Stimulated activated CD4-positive, alpha-beta T cell treated with anti-CD3 and anti-CD28 coated beads, Interleukin-12 subunit alpha, Interleukin-12 subunit beta, amount 100 ng/mL, for 48 hours (primary cell): ENCODE results near the gene RPS6KB2.
A peak's percentile ranks its signal among the peaks of the same experiment; 100 is the strongest.

Source experiments
- DNase-seq, 3 donors: peaks; one replicate each; pipeline ENCODE4 v3.0.0-alpha.2; 2020; ENCODE audit warnings: low read depth in 2 of 3, low spot score in 1 of 3

RPS6KB2 gene

DNA sequence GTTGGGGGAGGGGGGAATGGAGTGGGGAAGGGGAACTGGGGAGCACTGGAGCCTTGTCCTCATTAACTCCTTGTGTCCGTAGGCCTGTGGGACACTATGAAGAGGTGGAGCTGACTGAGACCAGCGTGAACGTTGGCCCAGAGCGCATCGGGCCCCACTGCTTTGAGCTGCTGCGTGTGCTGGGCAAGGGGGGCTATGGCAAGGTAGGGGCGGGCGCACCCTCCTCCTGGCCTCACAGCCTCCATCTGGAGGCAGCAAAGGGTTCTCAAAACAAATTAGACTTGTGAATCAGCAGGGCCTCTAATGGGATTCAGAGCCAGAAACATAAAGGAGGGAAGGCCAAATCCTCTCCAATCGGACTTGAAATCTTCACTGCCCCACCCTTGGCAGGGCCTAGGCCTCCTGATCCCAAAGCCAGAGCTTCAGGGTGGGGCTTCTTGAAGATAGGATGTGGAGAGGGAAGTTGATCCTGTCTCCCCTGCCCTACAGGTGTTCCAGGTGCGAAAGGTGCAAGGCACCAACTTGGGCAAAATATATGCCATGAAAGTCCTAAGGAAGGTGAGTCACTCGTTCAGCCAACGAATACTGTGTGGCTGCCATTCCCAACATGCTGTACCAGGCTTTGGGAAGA lies 859 bp downstream of the RPS6KB2 start:
- DNase-seq, result no peak

DNA sequence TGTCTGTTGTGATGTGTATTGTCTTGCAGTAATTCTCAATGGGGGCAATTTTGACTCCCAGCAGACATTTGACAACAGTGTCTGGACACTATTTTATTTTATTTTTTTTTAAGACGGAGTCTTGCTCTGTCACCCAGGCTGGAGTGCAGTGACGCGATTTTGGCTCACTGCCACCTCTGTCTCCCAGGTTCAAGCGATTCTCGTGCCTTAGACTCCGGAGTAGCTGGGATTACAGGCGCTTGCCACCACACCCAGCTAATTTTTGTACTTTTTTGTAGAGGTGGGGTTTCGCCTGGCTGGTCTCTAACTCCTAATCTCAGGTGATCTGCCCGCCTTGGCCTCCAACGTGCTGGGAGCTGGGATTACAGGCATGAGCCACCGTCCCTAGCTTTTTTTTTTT lies 1.4 kb downstream of the RPS6KB2 start:
- no peak for DNase-seq

DNA sequence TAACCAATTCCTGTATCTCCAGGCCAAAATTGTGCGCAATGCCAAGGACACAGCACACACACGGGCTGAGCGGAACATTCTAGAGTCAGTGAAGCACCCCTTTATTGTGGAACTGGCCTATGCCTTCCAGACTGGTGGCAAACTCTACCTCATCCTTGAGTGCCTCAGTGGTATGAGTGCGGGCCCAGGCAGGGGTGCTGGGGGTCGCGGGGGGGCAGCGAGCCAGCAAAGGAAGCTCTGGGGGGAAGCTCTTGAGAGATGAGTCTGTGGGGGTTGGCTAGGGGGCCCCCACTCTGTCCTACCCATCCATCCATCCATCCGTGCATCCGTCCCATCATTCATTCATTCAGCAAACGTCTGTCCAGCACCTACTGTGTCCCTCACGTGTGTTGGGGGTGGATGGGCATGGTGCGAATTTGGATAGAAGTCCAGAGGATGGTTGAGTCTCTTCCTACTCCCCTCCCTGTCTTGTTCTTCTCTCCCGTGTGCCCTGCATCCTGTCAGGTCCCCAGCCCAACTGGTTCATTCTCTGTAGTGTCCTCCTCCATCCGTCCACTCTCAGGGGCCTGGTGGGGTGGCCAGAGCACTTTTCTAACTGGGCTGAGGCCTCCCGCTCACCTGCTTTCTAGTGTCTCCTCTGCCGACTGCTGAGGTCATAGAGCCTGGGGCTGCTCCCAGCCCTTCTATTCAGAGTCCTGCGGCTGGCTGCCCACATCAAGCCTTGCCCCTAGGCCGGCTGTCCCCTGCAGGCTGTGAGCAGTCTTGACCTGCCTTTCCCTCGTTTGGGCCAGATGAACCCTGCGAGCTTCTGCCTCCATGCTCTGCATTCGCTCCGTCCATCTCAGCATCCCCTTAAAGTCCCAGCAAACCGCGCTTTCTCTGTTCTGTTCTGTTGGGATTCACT lies 3.3 kb downstream of the RPS6KB2 start:
- no peak for DNase-seq

DNA sequence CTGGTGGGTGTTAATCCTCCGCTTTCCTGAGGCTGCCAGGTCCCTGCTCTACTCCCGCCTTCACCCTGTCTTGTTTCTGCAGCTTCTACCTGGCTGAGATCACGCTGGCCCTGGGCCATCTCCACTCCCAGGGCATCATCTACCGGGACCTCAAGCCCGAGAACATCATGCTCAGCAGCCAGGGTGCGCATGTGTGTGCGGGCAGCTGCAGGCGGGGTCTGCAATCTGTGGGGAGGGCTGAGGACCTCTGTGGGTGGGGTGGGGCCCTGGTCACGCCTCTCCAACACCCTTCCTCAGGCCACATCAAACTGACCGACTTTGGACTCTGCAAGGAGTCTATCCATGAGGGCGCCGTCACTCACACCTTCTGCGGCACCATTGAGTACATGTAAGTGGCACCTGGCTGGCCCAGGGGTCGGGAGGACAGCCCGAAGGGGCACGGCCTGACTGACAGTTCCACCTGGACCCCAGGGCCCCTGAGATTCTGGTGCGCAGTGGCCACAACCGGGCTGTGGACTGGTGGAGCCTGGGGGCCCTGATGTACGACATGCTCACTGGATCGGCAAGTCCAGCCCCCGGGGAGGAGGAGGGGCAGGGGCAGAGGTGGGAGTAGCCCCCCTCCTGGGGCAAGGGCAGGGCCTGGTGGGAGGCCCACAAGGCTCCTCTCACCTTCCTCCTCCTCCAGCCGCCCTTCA lies 4.5 kb downstream of the RPS6KB2 start:
- DNase-seq, result no peak

DNA sequence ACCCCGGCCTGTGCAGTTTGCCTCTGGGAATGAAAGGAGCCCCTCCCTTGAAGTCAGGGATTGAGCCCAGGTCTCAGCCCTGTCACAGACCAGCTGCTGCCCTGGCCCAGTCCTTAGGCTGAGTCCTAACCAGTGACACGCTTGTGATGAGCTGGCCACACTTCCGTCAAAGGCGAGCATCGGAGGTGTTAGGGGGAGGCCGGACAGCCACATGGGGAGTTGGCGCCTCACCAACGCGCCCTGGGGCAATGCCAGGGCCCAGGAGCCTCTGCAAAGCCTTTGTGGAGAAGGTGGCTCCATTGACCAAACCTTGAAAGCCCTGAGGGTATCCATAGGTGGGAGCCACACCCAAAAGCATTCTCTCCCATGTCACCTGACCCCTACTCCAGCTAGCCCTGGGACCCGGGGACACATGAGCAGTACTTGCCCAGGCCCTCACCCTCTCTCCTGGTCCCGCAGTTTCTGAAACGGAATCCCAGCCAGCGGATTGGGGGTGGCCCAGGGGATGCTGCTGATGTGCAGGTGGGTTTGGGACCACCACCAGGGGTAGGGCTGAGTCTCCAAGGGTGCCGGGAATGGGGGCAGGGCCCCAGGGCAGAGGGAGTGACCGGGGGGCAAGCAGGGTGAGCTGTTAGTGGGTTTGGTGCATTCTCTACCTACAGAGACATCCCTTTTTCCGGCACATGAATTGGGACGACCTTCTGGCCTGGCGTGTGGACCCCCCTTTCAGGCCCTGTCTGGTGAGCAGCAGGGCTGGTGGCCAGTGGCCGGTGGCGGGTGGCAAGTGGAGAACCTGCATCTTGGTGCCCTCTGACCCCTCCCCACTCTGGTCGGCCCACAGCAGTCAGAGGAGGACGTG lies 5.5 kb downstream of the RPS6KB2 start:
- DNase-seq, result no peak

DNA sequence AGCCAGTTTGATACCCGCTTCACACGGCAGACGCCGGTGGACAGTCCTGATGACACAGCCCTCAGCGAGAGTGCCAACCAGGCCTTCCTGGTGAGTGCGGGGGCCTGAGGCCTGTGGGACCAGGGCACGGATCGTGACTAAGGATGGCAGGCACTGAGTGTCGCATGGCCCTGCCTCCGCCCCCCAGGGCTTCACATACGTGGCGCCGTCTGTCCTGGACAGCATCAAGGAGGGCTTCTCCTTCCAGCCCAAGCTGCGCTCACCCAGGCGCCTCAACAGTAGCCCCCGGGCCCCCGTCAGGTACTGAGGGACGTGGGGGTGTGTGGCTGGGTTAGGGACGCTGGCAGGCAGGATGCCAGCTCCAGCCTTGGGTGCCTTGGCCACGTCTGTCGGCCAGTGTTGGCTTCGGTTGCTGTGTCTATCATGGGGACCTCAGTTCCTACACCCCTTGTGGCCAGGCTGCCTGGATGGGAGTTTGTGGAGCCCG lies 6.1 kb downstream of the RPS6KB2 start:
- DNase-seq, result no peak

DNA sequence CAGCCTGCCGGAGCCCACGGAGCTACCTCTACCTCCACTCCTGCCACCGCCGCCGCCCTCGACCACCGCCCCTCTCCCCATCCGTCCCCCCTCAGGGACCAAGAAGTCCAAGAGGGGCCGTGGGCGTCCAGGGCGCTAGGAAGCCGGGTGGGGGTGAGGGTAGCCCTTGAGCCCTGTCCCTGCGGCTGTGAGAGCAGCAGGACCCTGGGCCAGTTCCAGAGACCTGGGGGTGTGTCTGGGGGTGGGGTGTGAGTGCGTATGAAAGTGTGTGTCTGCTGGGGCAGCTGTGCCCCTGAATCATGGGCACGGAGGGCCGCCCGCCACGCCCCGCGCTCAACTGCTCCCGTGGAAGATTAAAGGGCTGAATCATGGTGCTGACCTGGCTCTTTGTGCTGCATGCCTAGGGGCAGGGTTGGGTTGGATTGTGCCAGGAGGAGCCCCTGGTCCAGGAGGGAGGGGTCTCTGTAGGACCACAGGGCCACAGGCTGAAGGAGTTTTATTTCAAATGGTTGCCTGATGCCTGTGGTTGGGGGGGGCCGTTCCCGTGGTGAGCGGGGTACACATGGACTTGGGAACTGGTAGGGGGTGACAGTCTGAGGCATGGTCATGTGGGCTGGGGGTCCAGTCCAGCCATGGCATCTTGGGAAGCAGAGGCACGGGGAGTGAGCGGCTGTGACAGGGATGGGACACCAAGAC lies 6.9 kb downstream of the RPS6KB2 start:
- DNase-seq, result no peak

DNA sequence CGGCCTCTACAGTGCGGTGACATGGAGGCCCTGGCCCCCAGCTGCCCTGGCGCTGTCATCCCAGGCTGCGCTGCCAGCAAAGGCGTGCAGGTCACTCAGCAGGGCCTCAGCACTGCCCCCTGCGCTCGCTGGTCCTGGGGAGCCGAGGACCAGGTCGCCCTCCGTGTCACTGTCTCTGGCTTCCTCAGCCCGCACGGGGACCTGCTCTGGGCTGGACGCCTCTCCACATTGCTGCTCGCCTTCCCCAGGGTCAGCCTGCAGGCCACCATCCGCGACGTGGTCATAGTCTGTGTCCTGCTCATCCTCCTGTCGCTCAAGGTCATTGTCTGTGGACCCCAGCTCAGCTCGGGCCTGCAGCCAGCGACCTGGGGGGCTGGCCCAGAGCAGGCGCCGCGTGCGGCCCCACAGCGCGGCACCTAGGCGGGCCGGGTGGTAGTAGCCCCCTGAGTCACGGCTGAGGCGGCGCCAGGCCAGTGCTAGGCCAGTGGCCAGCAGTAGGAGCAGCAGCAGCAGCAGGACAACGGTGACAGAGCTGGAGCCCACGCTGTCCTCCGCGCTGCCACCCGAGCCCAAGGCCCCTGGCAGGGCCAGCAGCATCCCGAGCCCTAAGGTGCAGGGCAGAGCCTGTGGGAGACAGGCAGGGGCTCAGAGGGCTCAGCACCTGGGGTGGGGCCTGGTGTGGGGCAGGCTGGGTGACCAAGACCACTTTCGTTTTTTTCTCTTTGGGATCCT lies 7.6 kb downstream of the RPS6KB2 start:
- no peak for DNase-seq

DNA sequence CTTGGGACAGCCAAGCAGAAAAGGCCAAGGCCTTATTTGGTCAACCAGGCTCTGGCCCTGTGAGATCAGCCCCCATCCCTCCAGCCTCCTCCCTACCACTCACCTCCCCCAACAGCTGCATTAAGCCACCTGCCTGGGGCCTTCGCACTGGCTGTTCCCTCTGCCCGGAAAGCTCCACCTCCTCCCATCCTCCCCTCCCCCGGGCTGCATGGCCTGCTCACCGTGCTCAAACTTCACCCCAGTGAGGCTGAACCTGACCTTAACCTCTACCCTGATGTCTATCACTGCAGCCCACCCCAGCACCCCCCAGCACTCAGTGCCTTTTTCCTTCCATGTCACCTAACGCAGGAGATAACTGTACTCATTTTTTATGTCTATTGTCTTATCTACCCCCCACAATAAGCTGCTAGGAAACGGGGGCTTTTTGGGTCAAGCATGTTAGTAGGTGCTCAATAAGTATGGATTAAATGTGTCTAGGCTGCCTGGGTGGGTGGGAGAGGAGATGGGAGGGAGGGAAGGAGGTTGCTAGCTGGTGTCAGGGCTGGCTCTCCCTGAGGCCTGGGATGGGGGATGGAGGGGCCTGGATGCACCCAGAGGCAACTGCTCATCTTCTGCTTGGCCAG lies 8.3 kb downstream of the RPS6KB2 start:
- peak; percentile 73 to 80 (median 74) for DNase-seq

DNA sequence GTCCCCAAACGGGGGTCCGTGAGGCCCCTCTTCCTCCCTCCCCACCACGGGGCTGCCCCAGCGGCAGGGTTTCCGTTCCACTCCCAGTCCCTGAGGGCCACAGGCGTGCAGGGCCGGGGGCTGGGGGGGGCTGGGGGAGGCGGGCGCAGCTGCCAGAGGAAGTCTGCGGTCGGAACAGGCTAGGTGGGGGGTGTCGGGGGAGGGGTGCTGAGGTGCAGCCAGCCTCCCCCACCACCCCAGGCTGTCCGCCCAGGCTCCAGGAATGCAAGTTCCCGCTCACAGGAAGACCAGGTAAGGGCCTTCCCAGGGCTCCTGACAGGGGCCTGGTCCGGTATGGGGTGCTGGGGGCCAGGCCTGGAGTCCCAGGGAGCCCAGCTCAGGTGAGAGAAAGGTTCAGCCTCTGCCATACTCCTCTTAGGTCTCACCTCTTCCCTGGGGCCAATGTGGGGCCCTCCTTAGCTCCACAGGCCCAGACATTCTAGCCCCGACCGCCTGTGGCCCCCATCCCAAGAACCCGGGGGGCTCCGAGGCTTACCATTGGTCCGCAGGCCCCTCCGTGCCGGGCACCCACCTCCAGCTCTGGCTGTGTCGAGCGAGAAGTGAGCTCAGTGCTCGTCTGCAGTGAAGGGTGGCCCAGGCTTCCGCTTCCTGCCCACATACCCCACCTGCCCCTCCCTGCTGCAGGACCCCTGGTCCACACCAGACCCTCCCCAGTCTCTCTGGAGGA lies 9.0 kb downstream of the RPS6KB2 start, which contains the start of gene PTPRCAP:
Gene PTPRCAP, minus strand, starts transcription at position 601 of the 727 bp plus-strand sequence. Its CDS starts 63 bp downstream, at position 538.
- DNase-seq, result no peak

DNA sequence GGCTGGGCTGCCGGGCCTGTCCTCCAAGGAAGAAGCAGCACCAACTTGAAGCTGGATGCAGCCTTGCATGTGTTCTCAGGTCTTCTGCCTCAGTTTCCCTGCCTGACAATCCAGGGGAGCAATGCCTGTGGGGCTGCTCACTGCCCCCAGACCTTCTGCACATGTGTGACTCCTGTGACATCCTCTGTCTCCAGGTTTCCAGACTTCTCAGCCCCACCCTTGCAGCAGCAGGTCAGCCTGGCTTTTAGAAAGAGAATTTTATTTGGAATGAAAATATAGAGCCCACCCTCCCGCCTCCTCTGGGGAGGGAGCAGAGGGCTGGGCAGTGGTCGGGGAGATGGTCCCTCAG lies 9.5 kb downstream of the RPS6KB2 start:
- DNase-seq, result no peak

DNA sequence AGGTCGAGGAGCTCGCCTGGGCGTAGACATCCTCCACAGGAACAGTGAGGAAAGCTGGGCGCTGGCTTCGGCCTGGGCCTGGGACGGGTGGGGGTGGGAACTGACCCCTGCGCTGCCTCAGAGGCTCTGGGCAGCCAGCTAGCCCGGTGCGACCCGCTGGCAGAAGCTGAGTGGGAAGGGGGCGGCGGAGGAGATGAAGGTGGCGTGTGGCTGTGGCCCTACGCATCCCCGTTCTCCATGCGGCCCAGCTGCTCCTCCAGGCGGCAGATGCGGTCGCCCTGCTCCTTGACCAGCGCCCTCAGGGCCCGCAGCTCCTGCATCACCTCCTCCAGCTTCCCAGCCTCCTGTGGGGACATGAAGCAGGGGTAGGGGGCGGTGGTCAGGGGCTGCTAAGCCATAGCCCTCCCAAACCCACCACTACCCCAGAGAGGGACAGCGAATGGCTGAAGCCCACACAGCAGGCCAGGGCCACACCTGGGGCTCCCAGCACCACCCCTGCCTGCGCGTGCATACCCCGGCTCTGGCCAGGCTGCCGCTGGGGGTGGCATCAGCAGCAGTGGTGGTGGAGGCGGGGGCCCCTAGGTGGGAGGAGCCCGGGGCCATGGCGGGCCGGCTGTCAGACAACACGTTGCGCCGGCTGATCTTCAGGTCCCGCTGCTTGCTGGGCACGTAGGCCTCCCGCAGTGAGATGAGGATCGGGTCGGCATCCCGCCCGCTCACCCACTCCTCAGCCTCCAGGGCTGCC lies 10.0 kb downstream of the RPS6KB2 start:
- DNase-seq, result peak; percentile 74 to 79 (median 79)

DNA sequence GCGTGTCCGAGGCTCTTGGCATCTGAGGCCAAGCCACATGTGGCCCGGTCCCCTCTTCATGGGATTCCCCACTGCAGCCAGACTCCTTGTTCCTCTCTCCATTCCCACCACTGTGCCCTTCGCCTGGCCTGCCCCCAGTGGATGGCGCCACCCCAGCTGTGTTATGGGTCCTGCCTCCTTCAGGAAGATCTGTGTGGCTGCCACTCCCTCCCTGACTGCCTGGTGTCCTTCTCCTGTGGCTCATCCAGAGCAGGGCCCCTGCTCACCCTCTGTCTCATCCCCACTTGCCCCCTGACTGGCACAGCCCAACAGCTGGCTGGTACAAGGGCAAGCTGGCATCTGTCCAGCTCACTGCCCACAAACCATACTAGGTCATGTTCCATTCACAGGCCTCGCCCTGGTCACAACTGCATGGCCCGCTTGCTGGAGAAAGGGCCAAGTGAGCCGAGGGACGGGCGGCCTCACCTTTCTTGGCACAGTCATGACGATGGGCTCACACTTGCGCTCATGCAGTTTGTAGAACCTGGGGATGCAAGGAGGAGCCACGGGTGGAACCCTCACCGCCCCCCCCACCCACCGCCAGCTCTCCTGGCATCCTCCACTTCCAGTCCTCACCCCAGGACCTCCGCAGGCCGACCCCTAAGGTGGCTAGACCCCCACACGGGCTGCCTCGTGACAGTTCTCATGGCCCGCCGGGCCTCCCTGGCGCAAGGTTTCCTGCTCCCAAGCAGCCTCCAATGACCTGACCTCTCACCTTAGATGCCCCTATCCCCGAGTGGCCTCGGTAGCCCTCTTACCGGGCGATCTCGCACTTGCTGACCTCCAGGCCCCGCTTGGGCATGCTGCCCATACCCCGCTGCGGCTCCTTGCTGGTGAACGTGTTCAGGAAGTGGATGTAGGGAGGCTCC lies 11.3 kb downstream of the RPS6KB2 start:
- DNase-seq, result no peak

DNA sequence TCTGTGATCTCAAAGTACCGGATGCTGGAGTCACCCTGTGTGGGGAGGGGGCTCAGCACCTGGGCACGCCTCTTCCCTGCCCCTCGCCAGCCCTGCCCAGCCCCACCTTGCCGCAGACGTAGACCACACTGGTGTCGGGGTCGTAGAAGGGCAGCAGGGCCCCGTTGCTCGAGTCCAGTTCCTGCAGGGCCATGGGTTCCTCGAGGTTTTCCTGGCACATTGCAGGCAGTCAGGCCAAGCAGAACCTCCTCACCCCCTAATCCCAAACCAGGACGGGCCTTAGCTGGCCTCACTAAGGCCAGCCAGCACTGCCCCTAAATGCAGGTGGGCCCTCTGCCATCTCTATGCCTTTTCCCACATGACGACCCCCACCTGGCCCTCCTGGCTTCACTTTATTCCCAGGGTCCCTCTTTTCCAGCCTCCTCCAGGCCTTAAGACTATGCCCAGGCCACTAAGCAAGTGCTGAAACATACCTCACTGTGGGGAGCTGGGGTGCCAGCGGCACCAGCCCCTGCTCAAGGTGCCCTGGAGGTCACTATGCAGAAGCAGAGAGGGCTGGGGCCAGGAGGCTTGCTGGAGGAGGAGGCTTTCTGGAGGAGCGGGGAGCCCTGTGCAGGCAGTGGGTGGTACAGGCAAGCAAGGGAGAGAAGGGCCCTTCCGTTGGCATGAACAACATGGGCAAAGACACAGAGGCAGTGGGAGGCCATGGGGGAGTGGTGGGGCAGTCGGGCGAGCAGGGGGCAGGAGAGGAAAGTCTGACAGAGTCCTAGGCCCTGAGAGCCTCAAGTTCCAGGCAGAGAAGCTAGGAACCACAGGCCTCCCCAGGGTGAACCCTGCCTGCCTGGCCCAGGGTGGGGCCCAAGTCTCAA lies 12.2 kb downstream of the RPS6KB2 start:
- no peak for DNase-seq

DNA sequence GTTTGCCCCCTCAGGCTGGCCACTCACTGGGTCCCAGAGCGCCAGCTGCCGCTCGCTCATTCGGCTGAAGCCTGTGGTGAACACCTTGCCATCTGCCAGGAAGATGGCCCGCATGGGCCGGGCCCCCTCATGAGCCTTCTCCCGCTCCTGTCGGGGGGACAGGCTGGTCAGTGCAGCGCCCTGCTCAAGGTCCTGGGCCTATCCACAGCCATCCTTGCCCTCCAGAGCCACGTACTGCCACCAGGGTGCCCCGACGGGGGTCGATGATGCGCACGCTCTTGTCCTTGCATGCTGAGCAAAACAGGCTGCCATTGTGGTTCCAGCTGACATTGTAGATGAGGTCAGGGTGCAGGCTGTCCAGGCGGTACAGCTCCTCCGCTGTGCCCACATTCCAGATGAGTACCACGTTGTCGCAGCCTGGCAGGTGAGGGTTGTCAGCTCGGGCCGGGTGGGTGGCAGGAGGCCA lies 12.8 kb downstream of the RPS6KB2 start:
- no peak for DNase-seq
